NCI-H1105 treated with DMSO at 0.1 percent for 48 hours (cell line): Measurements from ENCODE around the gene TCERG1L.
"Not testable (repeated sequence)": the region's sequence is repeated elsewhere in the genome, so short reads cannot be mapped to it uniquely, and the experiment has no call there.

Experiments
- DNase-seq: peaks from one replicate; lab custom pipeline; 2025; lab: John Stamatoyannopoulos, UW

Gene TCERG1L

GRCh38 chr10:131084791-131085090 lies 226.8 kb downstream of the TCERG1L start:
- DNase-seq, result no peak

- DNase-seq, result no peak
Observed at GRCh38 chr10:131083915-131084790, 227.4 kb downstream of the TCERG1L start.

- no peak for DNase-seq
Observed at GRCh38 chr10:131082991-131083481, 228.5 kb downstream of the TCERG1L start.

- DNase-seq, result no peak
Observed at GRCh38 chr10:131082201-131082850, 229.2 kb downstream of the TCERG1L start.

GRCh38 chr10:131081786-131082185 lies 229.7 kb downstream of the TCERG1L start:
- DNase-seq, result no peak

GRCh38 chr10:131081376-131081775 lies 230.1 kb downstream of the TCERG1L start:
- DNase-seq, result no peak

- DNase-seq, result no peak
Observed at GRCh38 chr10:131080571-131080970, 230.9 kb downstream of the TCERG1L start.

GRCh38 chr10:131079314-131079713 lies 232.2 kb downstream of the TCERG1L start:
- no peak for DNase-seq

GRCh38 chr10:131078882-131079280 lies 232.6 kb downstream of the TCERG1L start:
- not testable (repeated sequence) for DNase-seq

- DNase-seq, result no peak
Observed at GRCh38 chr10:131078131-131078881, 233.2 kb downstream of the TCERG1L start.

- no peak for DNase-seq
Observed at GRCh38 chr10:131077724-131078123, 233.8 kb downstream of the TCERG1L start.

- no peak for DNase-seq
Observed at GRCh38 chr10:131077031-131077430, 234.5 kb downstream of the TCERG1L start.

GRCh38 chr10:131076356-131076755 lies 235.2 kb downstream of the TCERG1L start:
- no peak for DNase-seq

GRCh38 chr10:131075218-131075770 lies 236.2 kb downstream of the TCERG1L start:
- DNase-seq, result no peak

GRCh38 chr10:131074682-131075081 lies 236.8 kb downstream of the TCERG1L start:
- DNase-seq, result no peak

GRCh38 chr10:131073469-131074035 lies 238.0 kb downstream of the TCERG1L start:
- no peak for DNase-seq

- DNase-seq, result no peak
Observed at GRCh38 chr10:131072651-131073468, 238.7 kb downstream of the TCERG1L start.

GRCh38 chr10:131071721-131072120 lies 239.8 kb downstream of the TCERG1L start:
- DNase-seq, result no peak

- DNase-seq, result no peak
Observed at GRCh38 chr10:131070856-131071255, 240.7 kb downstream of the TCERG1L start.

- DNase-seq, result no peak
Observed at GRCh38 chr10:131068760-131069159, 242.8 kb downstream of the TCERG1L start.

GRCh38 chr10:131068311-131068710 lies 243.2 kb downstream of the TCERG1L start:
- no peak for DNase-seq
